ENCODE data around the gene NTN3. TPM values are rescaled to one million over a fixed set of nuclear protein-coding genes. Genes with fewer than 3 reads are reported as not detected.
A peak's percentile ranks its signal among the peaks of the same experiment; 100 is the strongest.

Gene NTN3
- total RNA-seq, 6 donors from 2014 or later = not detected

- TF ChIP-seq EP300 (IDR thresholded peaks at IDR 0.05) (peak in 1 of 4 donors; percentile 36), POLR2A (IDR thresholded peaks at IDR 0.05) (peak in 1 of 4 donors; percentile 27), POLR2AphosphoS5 (IDR thresholded peaks at IDR 0.05) (peak; percentile 30 to 54), CTCF (IDR thresholded peaks at IDR 0.05) (no peak)
- no peak overlapping the region for H3K4me3 ChIP-seq
- H3K9me3 ChIP-seq = no peaks in the 10 kb centered on the region
- H3K4me1 ChIP-seq = peaks cover 34 to 74% (median 65%) of the 10 kb centered on the region in 4 donors
- DNase-seq (peak; percentile 73 to 90), ATAC-seq (ENCODE audit: low FRiP score in 2 of 2) (peak in 1 of 2 donors; percentile 59)
- H3K36me3 ChIP-seq = peaks cover 0 to 50% (median 18%) of the 10 kb centered on the region in 4 donors
- WGBS, 2 donors = 64 to 81% methylated on average over 3 to 15 of the region's 15 CpGs
- H3K27ac ChIP-seq = peak overlapping the region in 3 of 4 donors; percentile 53 to 75 (median 71)
- H3K27me3 ChIP-seq = no peaks in the 10 kb centered on the region
Observed at GRCh38 chr16:2498531-2499253, 27.6 kb downstream of the NTN3 start.

GRCh38 chr16:2499454-2499853 is 28.4 kb downstream of the NTN3 start:
- Histone ChIP-seq H3K36me3 (peaks cover 0 to 49% (median 18%) of the 10 kb centered on the region in 4 donors), H3K4me3 (no peak overlapping the region), H3K27ac (peak overlapping the region in 3 of 4 donors; percentile 53 to 75 (median 71)), H3K9me3 (no peaks in the 10 kb centered on the region), H3K4me1 (peaks cover 34 to 70% (median 62%) of the 10 kb centered on the region in 4 donors), H3K27me3 (no peaks in the 10 kb centered on the region)
- WGBS, 2 donors = 88 to 89% methylated on average over 4 of the region's 6 CpGs
- TF ChIP-seq POLR2A (IDR thresholded peaks at IDR 0.05) (no peak), EP300 (IDR thresholded peaks at IDR 0.05) (no peak), CTCF (IDR thresholded peaks at IDR 0.05) (no peak), POLR2AphosphoS5 (IDR thresholded peaks at IDR 0.05) (no peak)
- DNase-seq (peak in 1 of 2 donors; percentile 46), ATAC-seq (ENCODE audit: low FRiP score in 2 of 2) (no peak)

GRCh38 chr16:2499890-2500429 is 28.9 kb downstream of the NTN3 start:
- ATAC-seq (ENCODE audit: low FRiP score in 2 of 2) (no peak), DNase-seq (no peak)
- Histone ChIP-seq H3K4me3 (no peak overlapping the region), H3K27me3 (no peaks in the 10 kb centered on the region), H3K9me3 (no peaks in the 10 kb centered on the region), H3K4me1 (peaks cover 34 to 70% (median 61%) of the 10 kb centered on the region in 4 donors), H3K36me3 (peaks cover 0 to 49% (median 18%) of the 10 kb centered on the region in 4 donors), H3K27ac (peak overlapping the region in 3 of 4 donors; percentile 53 to 75 (median 71))
- 91 to 93% methylated on average over 20 to 28 of the region's 29 CpGs for WGBS, 2 donors
- TF ChIP-seq POLR2AphosphoS5 (IDR thresholded peaks at IDR 0.05) (no peak), CTCF (IDR thresholded peaks at IDR 0.05) (no peak), POLR2A (IDR thresholded peaks at IDR 0.05) (no peak), EP300 (IDR thresholded peaks at IDR 0.05) (no peak)

GRCh38 chr16:2500430-2500917 is 29.4 kb downstream of the NTN3 start:
- TF ChIP-seq CTCF (IDR thresholded peaks at IDR 0.05) = no peak
- TF ChIP-seq POLR2AphosphoS5 (IDR thresholded peaks at IDR 0.05) = no peak
- no peak for TF ChIP-seq POLR2A (IDR thresholded peaks at IDR 0.05)
- no peak for TF ChIP-seq EP300 (IDR thresholded peaks at IDR 0.05)
- Histone ChIP-seq H3K27me3 (no peaks in the 10 kb centered on the region), H3K9me3 (no peaks in the 10 kb centered on the region), H3K4me3 (no peak overlapping the region), H3K27ac (peak overlapping the region in 1 of 4 donors; percentile 75), H3K4me1 (peaks cover 34 to 70% (median 58%) of the 10 kb centered on the region in 4 donors), H3K36me3 (peaks cover 0 to 49% (median 18%) of the 10 kb centered on the region in 4 donors)
- DNase-seq = peak in 1 of 2 donors; percentile 69
- 88 to 94% methylated on average over 9 to 20 of the region's 20 CpGs for WGBS, 2 donors
- ATAC-seq (ENCODE audit: low FRiP score in 2 of 2) = no peak
